Smooth muscle cell (in vitro differentiated cells): Measurements from ENCODE around the gene PRKRA. TPM values are rescaled to one million over a fixed set of nuclear protein-coding genes. Genes with fewer than 3 reads are reported as not detected.

ENCODE experiments used
- DNase-seq: peaks from one replicate; lab custom pipeline; 2025; ENCODE audit not compliant: unreplicated experiment; lab: John Stamatoyannopoulos, UW
- H2AFZ ChIP-seq: fragments of 200-600 bp; sonication (generic); 2 replicates; pipeline ENCODE4 v1.6.0; 2016; ENCODE audit warnings: antibody characterized with exemption, low read depth, mild to moderate bottlenecking
- H3F3A ChIP-seq: fragments of 200-600 bp; sonication (generic); 2 replicates; pipeline ENCODE4 v1.6.0; 2017; ENCODE audit warnings: antibody characterized with exemption, low read depth
- H3K27ac ChIP-seq: fragments of 200-600 bp; sonication (generic); 2 replicates; pipeline ENCODE4 v1.5.1; 2016; ENCODE audit warnings: low read depth, mild to moderate bottlenecking
- H3K27me3 ChIP-seq: fragments of 200-600 bp; sonication (generic); 2 replicates; pipeline ENCODE4 v1.6.1; 2016; ENCODE audit warnings: low read depth, mild to moderate bottlenecking
- H3K36me3 ChIP-seq: fragments of 200-600 bp; sonication (generic); 2 replicates; pipeline ENCODE4 v1.5.1; 2016; ENCODE audit warnings: low read depth
- H3K4me1 ChIP-seq: fragments of 200-600 bp; sonication (generic); 2 replicates; pipeline ENCODE4 v1.5.1; 2016; ENCODE audit warnings: low read depth
- H3K4me2 ChIP-seq: fragments of 200-600 bp; sonication (generic); 2 replicates; pipeline ENCODE4 v1.6.0; 2016; ENCODE audit warnings: mild to moderate bottlenecking
- H3K4me3 ChIP-seq: fragments of 200-600 bp; sonication (generic); 2 replicates; pipeline ENCODE4 v1.5.1; 2016; ENCODE audit warnings: mild to moderate bottlenecking
- H3K79me2 ChIP-seq: fragments of 200-600 bp; sonication (generic); 2 replicates; pipeline ENCODE4 v1.6.0; 2016; ENCODE audit warnings: low read depth, mild to moderate bottlenecking
- H3K9ac ChIP-seq: fragments of 200-600 bp; sonication (generic); 2 replicates; pipeline ENCODE4 v1.6.0; 2016; ENCODE audit warnings: low read depth
- H3K9me3 ChIP-seq: fragments of 200-600 bp; sonication (generic); replicated peaks from 2 replicates; pipeline ENCODE4 v1.5.1; 2016; ENCODE audit warnings: low read depth
- H4K20me1 ChIP-seq: fragments of 200-600 bp; sonication (generic); 2 replicates; pipeline ENCODE4 v1.6.0; 2016; ENCODE audit warnings: low read depth
- WGBS: methylation state at CpG from one replicate; pipeline ENCODE4 v1.1.7; 2016; ENCODE audit warnings: low lambda C conversion rate; 5-methylcytosine and 5-hydroxymethylcytosine counted together
- polyA plus RNA-seq: library from polyadenylated mRNA; unstranded; fragments of >200 nt; fragmentation: Nextera tagmentation; extraction: Ambion mirVana; gene quantifications from 2 replicates; pipeline ENCODE4 v1.2.1, GENCODE V29; 2016
- total RNA-seq: library from RNA; depleted of rRNA; stranded (reverse); fragments of >200 nt; gene quantifications from 2 replicates; pipeline ENCODE4 v1.2.3, GENCODE V29; 2014
- TF ChIP-seq, protein P1 (sequence below): fragments of 200-600 bp; sonication (generic); IDR thresholded peaks from 2 replicates; pipeline ENCODE4 v1.5.1; 2017; ENCODE audit warnings: borderline replicate concordance, mild to moderate bottlenecking, antibody characterized with exemption; ENCODE audit not compliant: insufficient read depth, poor library complexity, severe bottlenecking

The PRKRA gene
- total and polyA plus RNA-seq, 2 experiments from 2014 or later = 48.8 to 57.5 TPM

GRCh38 chr2:178385595-178386148 is 65.3 kb downstream of the PRKRA start:
- Histone ChIP-seq H3K4me3 (no peak overlapping the region), H3K4me2 (no peak overlapping the region), H3K27ac (no peak overlapping the region), H4K20me1 (no peaks in the 10 kb centered on the region), H3K9ac (no peak overlapping the region), H3K79me2 (no peaks in the 10 kb centered on the region), H2AFZ (no peak overlapping the region), H3K4me1 (no peaks in the 10 kb centered on the region), H3K27me3 (no peaks in the 10 kb centered on the region), H3K9me3 (no peaks in the 10 kb centered on the region), H3F3A (no peaks in the 10 kb centered on the region), H3K36me3 (no peaks in the 10 kb centered on the region)
- TF ChIP-seq, protein P1, sequence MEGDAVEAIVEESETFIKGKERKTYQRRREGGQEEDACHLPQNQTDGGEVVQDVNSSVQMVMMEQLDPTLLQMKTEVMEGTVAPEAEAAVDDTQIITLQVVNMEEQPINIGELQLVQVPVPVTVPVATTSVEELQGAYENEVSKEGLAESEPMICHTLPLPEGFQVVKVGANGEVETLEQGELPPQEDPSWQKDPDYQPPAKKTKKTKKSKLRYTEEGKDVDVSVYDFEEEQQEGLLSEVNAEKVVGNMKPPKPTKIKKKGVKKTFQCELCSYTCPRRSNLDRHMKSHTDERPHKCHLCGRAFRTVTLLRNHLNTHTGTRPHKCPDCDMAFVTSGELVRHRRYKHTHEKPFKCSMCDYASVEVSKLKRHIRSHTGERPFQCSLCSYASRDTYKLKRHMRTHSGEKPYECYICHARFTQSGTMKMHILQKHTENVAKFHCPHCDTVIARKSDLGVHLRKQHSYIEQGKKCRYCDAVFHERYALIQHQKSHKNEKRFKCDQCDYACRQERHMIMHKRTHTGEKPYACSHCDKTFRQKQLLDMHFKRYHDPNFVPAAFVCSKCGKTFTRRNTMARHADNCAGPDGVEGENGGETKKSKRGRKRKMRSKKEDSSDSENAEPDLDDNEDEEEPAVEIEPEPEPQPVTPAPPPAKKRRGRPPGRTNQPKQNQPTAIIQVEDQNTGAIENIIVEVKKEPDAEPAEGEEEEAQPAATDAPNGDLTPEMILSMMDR = no peak
- no peak for DNase-seq
- 82% methylated on average over 4 of the region's 4 CpGs for WGBS

- TF ChIP-seq, protein P1 = no peak
- H3F3A ChIP-seq = no peaks in the 10 kb centered on the region
- 94% methylated on average over 5 of the region's 5 CpGs for WGBS
- no peaks in the 10 kb centered on the region for H3K9me3 ChIP-seq
- H3K4me3 ChIP-seq = no peak overlapping the region
- no peak overlapping the region for H3K27ac ChIP-seq
- no peak overlapping the region for H2AFZ ChIP-seq
- H4K20me1 ChIP-seq = no peaks in the 10 kb centered on the region
- no peaks in the 10 kb centered on the region for H3K4me1 ChIP-seq
- H3K27me3 ChIP-seq = no peaks in the 10 kb centered on the region
- H3K36me3 ChIP-seq = no peaks in the 10 kb centered on the region
- no peaks in the 10 kb centered on the region for H3K79me2 ChIP-seq
- no peak for DNase-seq
- no peak overlapping the region for H3K9ac ChIP-seq
- H3K4me2 ChIP-seq = no peak overlapping the region
Observed at GRCh38 chr2:178383718-178384117, 67.3 kb downstream of the PRKRA start.

Other genes with a start within 250 kb of the PRKRA start
- gene PJVK, start 203 bp upstream of the PRKRA start, total RNA-seq = 1.7 and 3.3 TPM in 2 replicates
- gene PJVK, start 203 bp upstream of the PRKRA start, polyA plus RNA-seq = 1.9 and 2.7 TPM in 2 replicates
- gene FKBP7, start 27.4 kb upstream of the PRKRA start, total RNA-seq = 125 and 146 TPM in 2 replicates
- 165 and 213 TPM in 2 replicates for gene FKBP7, start 27.4 kb upstream of the PRKRA start, polyA plus RNA-seq
- gene PLEKHA3, start 29.3 kb upstream of the PRKRA start, total RNA-seq = 9.9 and 26.4 TPM in 2 replicates
- 37.9 and 38.2 TPM in 2 replicates for gene PLEKHA3, start 29.3 kb upstream of the PRKRA start, polyA plus RNA-seq